Measurements from ENCODE around the gene KCNQ1.

The KCNQ1 gene

DNA sequence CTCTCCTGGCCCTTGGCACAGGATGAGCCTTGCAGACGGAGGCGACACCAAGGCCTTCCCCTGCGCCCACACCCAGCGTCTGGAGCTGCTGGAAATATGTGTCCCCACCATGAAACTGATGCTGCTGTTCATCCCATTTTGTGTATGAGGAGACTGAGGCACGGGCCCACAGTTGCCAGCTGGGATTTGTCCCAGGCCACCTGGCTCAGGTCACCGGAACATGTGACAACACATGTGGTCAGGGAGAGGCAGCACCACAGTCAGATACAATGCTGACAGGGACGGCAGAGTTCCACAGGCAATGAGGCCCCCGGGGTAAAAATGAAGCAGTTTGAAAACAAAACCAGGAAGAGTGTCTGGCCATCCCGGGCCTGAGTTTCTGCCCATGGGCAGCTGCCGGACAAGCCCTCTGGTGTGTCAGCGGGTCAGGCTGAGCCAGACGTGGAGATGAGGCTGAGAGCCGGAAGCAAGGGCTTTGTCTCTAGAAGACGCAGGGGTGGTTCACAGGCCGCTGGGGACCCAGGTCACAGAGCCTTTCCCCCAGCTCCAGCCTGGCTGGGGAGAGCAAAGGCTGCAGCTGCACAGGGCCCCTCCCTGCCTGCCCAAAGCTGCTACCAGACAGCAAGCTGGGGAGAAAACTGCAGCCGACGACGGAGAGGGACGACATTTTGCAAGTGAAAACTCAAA, 360.0 kb downstream of the KCNQ1 start:
- DNase-seq: no peak

- DNase-seq: no peak
Observed at GRCh38 chr11:2805388-2806056, 360.7 kb downstream of the KCNQ1 start.

DNA sequence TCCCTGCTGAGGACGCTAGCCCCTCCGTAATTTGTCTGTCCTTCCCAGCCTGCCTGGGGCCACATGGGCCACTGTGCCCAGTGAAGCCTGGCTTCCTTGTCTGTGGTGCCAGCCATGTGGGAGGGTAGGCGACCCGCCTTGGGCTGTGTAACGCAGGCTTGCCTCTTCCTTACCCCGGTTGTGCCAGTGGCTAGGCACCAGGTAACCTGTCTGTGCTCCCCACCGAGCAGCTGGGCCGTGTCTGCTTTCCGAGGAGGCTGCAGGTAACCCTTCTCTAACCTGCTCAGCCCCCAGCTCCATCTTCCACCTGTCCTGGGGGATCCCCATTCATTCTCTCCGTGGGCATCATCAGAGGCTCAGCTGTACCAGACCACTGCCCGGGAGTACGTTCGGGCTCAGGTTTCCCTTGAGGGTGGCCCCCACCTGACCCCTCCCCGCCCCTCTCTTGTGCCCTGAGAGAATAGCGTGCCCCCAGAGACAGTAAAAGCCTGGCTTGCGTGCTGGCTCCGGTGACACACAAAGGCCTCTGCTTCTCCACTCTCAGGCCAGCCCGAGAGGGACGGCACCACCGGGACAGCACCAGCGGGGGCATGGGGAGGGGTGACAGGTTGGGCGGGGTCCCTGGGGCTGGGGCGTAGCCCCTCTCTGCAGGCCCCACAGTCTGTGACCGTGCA, 361.7 kb downstream of the KCNQ1 start:
- DNase-seq: no peak

DNA sequence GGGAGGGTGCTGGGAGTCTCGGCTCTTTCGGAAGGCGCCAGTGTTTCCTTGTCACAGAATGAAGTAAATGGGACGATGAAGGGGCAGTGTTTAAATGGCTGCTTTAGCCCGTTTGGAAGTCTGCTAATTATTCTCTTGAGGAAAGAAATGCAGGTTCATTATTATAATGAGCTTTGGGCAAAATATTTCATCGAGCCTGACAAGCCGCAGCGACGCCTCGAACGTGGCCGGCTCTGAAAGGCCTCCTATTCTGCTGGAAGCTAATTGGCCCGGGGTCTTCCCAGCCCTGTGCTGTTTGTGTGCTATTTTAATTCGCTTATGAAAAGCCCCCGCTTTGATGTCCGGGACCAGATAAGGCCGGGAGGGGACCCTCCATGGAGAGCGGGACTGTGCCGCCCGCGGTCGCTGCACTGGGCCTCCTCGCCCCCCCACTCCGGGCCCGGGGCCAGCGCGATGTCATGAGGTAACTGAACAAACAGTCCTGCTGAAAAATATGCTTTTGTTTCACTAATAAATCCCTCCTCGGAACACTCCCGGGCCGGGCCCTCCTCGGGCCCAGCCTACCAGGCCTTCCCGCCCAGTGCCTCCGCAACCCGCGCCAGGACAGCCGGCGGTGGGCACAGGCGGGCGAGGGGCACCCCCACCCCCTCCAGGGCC, 362.3 kb downstream of the KCNQ1 start:
- peak; percentile 32 for DNase-seq

DNA sequence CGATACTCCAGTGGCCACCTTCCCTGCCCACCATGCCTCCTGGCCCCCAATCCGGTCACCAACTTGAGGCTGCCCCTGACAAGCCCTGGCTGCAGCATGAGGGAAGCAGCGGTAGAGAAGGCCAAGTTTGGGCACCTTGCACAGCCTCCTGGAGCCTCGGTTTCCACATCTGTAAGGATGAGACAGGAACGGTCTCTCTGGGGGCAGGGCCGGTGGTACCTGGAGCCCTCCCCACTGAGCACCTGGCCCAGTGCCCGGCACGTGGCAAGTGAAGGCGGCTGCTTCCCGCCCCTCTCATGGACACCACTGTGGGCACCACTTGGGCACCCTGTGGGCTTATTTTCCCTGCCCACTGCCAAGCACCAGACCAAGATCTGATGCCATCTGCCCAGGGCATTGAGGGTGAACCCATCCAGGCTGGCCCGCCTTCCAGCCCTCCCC, 363.0 kb downstream of the KCNQ1 start:
- no peak for DNase-seq

DNA sequence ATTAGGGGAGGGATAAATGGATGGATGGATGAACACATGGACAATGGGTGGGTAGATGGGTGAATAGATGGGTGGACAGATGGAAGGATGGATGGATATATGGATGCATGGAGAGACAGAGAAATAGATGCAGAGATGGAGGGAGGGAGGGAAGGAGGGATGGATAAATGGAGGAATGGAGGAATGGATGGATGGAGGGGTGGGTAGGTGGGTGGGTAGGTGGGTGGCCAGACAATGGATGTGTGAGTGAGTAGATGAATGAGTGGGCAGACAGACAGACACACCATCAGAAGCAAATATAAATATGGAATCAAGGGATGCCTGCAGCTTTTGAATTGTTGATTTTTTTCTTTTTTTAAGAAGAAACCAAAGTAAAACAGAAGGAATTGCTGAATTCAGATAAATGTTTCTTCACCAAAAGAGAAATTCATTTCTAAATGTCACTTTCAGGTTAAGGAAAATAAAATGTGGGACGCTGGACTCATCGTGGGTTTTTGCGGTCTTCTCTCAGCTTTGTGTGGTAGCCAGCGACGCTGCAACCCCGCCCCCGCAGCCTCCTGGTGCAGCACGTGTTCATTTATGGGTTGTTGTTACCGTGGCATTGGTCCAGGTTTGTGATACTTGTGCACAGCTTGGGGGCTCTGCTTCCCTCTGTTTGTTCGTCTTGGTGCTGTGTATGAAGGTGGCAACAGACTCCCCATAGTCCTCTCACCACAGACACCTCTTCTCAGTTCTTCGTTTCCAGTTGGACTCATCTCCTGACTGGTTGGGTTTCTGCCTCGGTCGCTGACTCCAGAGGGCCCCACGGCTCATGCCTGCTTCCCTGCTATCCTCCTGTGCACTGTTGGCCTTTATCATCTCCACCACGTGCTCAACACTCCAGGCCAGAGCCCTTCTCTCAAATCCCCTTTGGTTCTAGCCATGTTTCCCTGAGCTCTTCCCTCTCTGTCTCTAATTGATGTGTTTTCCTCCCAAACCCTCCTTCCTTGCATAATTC, 364.3 kb downstream of the KCNQ1 start:
- DNase-seq: no peak

- DNase-seq: no peak
Observed at GRCh38 chr11:2809854-2810253, 365.0 kb downstream of the KCNQ1 start.

GRCh38 chr11:2810411-2811205, 365.8 kb downstream of the KCNQ1 start:
- no peak for DNase-seq

DNA sequence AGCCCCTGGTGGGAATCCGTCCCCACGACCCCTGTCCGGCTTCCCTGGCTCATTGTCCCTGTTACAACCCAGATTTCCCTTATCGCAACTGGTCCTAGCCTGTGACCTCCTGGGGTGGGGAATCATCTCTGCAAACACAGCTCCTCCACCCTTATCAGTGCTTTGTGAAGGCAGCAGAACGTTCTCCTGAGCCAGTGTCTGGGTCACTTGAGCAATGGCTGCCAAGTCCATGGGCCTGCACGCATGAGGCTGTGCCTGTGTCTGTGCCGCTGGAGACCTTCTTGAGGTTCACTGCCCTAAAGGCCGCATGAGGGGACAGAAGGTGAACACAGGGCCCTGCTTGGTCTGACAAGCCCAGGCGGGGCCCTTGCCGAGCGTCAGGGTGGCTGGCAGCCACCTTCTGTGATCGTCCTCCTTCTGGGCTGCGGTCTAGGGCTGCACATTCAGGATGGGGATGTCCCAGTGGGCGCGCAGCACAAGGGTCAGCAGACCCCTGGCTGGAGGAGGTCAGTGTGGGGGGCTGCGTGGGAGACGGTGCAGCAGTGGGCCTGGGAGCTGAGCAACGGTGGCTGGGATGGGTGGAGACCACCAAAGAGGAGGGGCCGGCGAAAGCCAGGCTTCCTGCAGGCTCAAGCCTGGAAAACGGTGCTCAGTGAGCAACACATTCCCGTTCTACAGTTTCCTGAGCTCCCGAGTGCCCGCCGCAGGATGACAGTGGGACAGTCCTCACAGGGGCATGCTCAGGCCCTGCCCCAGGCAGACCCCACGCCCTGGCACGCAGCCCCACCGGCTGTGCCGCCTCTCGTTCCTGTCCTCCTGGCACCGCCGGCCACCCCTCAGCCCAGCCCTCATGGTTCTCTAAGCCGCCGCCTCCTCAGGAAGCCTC, 366.6 kb downstream of the KCNQ1 start:
- DNase-seq: no peak

DNA sequence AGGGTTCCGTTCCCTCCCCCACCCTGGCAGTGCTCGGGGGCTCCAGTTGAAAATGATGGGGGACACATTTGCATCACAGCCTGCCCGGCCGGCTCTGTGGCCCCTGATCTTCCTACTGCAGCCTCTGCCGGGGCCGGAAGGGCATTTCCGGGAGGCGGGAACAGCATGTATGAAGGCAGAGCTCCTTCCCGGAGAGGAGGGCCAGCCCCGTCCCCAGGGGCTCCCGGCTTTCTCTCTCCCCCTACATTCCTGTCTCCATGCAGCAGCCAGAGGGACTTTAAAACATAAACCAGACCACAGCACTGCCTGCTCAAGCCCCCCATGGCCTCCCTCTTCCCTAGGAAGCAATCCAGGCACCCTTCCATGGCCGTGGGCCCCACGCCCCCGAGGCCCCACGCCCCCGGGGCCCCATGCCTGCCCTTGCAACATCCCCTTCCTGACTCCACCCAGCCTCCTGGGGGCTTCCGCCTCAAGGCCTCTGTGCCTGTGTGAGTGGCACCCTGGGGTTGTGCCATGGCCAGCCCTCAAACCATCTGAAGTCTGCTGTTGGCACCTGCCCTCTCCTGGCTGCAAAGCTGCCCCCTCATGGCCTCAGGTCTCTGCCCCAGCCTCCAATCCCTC, 367.7 kb downstream of the KCNQ1 start:
- no peak for DNase-seq

DNA sequence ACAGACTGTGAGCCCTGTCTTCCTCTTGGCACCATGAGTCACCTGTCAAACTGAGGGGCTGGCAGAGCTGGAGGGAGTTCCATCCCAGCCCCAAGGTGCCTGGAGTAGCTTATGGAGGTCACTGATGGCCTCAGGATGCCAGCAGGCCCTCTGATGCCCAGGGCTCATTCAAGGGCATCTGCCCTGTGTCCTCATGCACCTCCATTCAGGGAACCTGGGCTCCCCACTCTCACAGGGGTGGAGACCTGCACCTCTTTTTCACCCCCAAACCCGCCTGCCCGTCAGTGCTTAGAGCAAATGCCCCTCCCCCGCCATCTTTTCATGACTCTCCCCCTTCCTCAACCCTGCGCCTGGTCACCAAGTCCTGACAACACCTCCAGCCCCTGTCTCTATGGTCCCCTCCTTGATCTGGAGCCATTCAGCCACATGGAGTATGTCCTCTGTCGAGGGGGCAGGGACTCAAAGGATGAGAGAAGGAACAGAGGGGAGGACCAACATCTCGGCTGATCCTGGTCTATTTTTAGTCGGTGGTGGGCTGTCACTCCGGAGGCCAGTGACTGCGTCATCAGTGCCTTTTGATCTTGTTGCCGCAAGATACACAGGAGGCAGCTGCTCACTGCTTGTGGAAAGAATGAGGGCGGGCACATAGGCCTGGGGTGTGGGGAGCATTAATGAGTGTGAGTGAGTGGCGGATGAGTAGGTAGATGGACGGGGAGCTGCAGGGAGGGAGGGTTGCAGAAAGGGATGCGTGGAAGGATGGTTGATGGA, 368.5 kb downstream of the KCNQ1 start:
- DNase-seq: no peak

DNA sequence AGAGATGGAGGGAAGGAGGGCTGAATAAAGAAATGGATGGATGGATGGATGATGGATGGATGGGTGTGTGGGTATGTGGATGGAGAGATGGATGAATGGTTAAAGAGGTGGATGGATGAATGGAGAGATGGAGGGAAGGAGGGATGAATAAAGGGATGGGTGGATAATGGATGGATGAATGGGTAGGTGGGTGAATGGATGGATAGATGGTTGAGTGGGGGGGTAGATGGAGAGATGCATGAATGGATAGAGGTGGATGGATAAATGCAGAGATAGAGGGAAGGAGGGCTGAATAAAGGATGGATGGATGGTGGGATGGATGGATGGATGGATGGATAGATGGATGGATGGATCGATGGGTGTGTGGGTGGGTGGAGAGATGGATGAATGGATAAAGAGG, 369.2 kb downstream of the KCNQ1 start:
- DNase-seq: no peak

GRCh38 chr11:2814751-2815150, 369.9 kb downstream of the KCNQ1 start:
- DNase-seq: peak; percentile 10

DNA sequence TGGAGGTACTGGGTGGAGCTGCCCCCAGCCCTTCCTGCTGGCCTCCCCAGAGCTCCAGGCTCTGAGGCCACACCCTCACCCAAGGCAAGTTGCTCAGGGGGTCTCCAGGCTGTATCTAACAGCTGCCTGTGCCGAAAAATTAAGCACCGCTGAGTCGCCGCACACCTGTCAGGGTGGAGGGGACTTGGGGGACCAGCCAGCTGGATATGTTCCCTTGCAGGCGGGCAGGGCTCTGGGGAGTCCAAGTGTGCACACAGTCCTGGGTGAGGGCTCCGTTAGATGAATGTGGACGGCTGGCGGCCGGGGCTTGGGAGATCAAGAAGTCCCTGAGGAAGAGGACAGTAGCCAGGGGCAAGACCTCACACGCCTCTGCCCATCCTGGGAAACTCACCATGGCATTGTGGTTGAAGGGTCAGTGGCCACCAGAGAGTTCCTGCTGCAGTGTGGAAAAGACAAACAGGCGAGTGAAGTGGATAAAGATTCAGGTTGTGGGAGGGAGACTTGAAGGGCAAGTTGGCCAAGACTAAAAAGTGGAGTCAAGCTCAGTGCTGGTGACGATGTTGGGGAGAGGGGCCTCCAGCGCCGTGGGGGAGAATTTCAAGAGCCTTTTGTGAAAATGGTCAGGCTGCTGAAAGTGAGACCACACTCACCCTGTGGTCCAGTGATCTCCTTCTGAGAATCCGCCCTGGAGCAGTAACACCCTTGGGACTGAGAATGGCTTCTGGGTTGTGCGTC, 371.1 kb downstream of the KCNQ1 start:
- no peak for DNase-seq

DNA sequence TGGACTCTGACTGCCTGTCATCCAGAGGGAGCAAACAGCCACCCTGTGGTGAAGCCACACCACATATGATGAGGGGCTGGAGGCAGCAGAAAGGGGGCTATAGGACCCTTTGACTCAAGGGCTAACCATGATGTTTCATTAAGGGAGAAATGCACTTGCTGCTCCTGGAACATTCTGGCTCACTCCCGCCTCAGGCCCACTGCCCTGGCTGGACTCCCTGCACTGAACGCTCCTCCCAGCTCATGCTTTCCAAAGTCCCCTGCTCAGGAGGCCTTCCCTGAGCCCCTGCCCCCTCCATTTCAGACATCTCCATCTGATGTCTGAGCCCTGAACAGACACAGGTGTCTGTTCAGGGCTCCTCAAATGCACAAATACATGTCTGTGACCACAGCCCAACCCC, 371.7 kb downstream of the KCNQ1 start:
- no peak for DNase-seq

- no peak for DNase-seq
Observed at GRCh38 chr11:2816941-2817421, 372.2 kb downstream of the KCNQ1 start.

DNA sequence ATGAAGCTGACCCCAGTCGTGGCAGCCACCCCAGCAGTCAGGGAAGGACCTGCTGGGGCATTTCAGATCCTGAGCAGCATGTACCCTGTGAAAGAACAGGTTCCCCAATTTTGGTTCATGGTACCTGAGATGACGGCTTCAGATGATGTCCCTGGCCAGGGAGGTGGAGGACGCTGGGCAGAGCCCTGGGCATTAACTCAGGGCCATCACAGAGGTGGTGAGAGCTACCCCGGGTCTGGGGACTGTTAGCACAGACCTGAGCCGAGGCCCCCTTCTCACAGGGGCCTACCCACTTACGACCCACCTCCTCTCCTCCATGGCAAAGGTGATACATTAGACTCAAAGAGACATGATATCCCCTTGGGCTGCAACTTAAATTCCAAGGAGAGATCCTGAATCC, 372.6 kb downstream of the KCNQ1 start:
- DNase-seq: no peak

DNA sequence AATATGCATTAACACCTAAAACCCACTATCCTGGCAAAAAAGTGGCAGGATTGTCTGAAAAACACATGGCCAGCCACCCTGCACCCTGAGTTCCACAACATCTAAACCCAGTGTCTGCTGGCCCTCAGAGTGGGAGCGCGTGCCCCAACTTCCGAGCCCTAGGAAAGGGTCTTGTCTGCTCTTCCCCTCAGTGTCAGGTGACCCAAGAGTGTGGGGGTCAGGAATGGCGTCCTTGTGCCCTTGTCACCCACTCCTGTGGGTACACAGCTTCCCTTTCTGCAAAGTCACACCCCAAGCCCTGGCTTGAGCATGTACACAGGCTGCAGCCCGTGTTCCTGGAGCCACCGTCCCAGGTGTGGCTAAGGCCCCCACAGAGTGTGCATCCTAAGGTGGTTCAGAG, 373.2 kb downstream of the KCNQ1 start:
- DNase-seq: no peak

Measured in NCI-H1092 treated with DMSO at 0.1 percent for 48 hours (cell line).